WTC11 (cell line): ENCODE data around the gene NECTIN2. TPM values are rescaled to one million over a fixed set of nuclear protein-coding genes. Genes with fewer than 3 reads are reported as not detected.
"Not testable (repeated sequence)": the region's sequence is repeated elsewhere in the genome, so short reads cannot be mapped to it uniquely, and the experiment has no call there.

ENCODE experiments used
- ATAC-seq: fragments of 200-7000 bp; cut with Tn5 transposase; 2 replicates; pipeline ENCODE4 v1.10.0; 2021; ENCODE audit warnings: mild to moderate bottlenecking, moderate library complexity
- CTCF ChIA-PET: fragments of 300-600 bp; sonication (Branson Sonifier 250); formaldehyde crosslinking; loops from one replicate; lab custom pipeline; 2021; ENCODE audit warnings: antibody characterized with exemption; lab: Charles Lee
- POLR2A ChIA-PET: fragments of 350-600 bp; sonication (Branson Sonifier 250); formaldehyde crosslinking; loops from one replicate; lab custom pipeline; 2021; ENCODE audit warnings: antibody characterized with exemption; lab: Charles Lee
- DNase-seq: peaks from one replicate; pipeline ENCODE4 v3.0.0; 2021; ENCODE audit warnings: low spot score
- H3K27ac Mint-ChIP-seq: 2 replicates; pipeline ENCODE4 v1.8.0; 2021; ENCODE audit warnings: mixed read lengths
- H3K27me3 Mint-ChIP-seq: 2 replicates; pipeline ENCODE4 v1.8.0; 2021; ENCODE audit warnings: low read depth, mild to moderate bottlenecking, moderate library complexity, mixed read lengths
- H3K36me3 Mint-ChIP-seq: 2 replicates; pipeline ENCODE4 v1.8.0; 2021; ENCODE audit warnings: mixed read lengths
- H3K4me1 Mint-ChIP-seq: 2 replicates; pipeline ENCODE4 v1.8.0; 2022; ENCODE audit warnings: mixed read lengths
- H3K4me3 Mint-ChIP-seq: 2 replicates; pipeline ENCODE4 v1.8.0; 2021; ENCODE audit warnings: mild to moderate bottlenecking, moderate library complexity, mixed read lengths
- H3K9me3 Mint-ChIP-seq: 2 replicates; pipeline ENCODE4 v1.8.0; 2021; ENCODE audit warnings: mixed read lengths
- ATF1 ChIP-seq: sonication (generic); formaldehyde crosslinking; IDR thresholded peaks from 2 replicates; pipeline ENCODE4 v1.8.1; 2023; ENCODE audit warnings: mild to moderate bottlenecking, moderate library complexity, missing genetic modification reagents
- CDX4 ChIP-seq: fragments of 250-450 bp; sonication (Bioruptor Pico); IDR thresholded peaks from 2 replicates; pipeline ENCODE4 v1.9.0; 2021; ENCODE audit warnings: moderate library complexity, mild to moderate bottlenecking, inconsistent platforms, borderline replicate concordance
- CREM ChIP-seq: sonication (generic); formaldehyde crosslinking; IDR thresholded peaks from 2 replicates; pipeline ENCODE4 v1.8.1; 2022; ENCODE audit warnings: mild to moderate bottlenecking, missing genetic modification reagents, moderate library complexity
- FOXK1 ChIP-seq: sonication (generic); formaldehyde crosslinking; IDR thresholded peaks from 2 replicates; pipeline ENCODE4 v1.8.0; 2022; ENCODE audit warnings: mild to moderate bottlenecking, moderate library complexity, missing genetic modification reagents
- JUN ChIP-seq: sonication (generic); formaldehyde crosslinking; IDR thresholded peaks from 2 replicates; pipeline ENCODE4 v1.8.0; 2023; ENCODE audit warnings: mild to moderate bottlenecking, missing genetic modification reagents
- NFE2L1 ChIP-seq: sonication (generic); formaldehyde crosslinking; IDR thresholded peaks from 2 replicates; pipeline ENCODE4 v1.8.1; 2023; ENCODE audit warnings: missing genetic modification reagents
- NR1H2 ChIP-seq: sonication (generic); formaldehyde crosslinking; IDR thresholded peaks from 2 replicates; pipeline ENCODE4 v1.9.0; 2021; ENCODE audit warnings: mild to moderate bottlenecking, moderate library complexity, missing genetic modification reagents
- RELA ChIP-seq: sonication (generic); formaldehyde crosslinking; IDR thresholded peaks from 2 replicates; pipeline ENCODE4 v1.8.1; 2022; ENCODE audit warnings: missing genetic modification reagents, mild to moderate bottlenecking, borderline replicate concordance
- RORB ChIP-seq: fragments of 250-450 bp; sonication (Bioruptor Pico); IDR thresholded peaks from 2 replicates; pipeline ENCODE4 v1.9.0; 2021; ENCODE audit warnings: mild to moderate bottlenecking
- SMAD4 ChIP-seq: sonication (generic); formaldehyde crosslinking; IDR thresholded peaks from 2 replicates; pipeline ENCODE4 v1.8.0; 2022; ENCODE audit warnings: mild to moderate bottlenecking, missing genetic modification reagents
- SOX15 ChIP-seq: fragments of 250-450 bp; sonication (Bioruptor Pico); IDR thresholded peaks from 2 replicates; pipeline ENCODE4 v1.9.0; 2021; ENCODE audit warnings: mild to moderate bottlenecking
- TEAD1 ChIP-seq: sonication (generic); formaldehyde crosslinking; IDR thresholded peaks from 2 replicates; pipeline ENCODE4 v1.8.0; 2022; ENCODE audit warnings: mild to moderate bottlenecking, missing genetic modification reagents
- ZNF396 ChIP-seq: fragments of 250-450 bp; sonication (Bioruptor Pico); IDR thresholded peaks from 2 replicates; pipeline ENCODE4 v1.8.0; 2021; ENCODE audit warnings: mild to moderate bottlenecking, moderate library complexity, borderline replicate concordance
- ZNF425 ChIP-seq: fragments of 250-450 bp; sonication (Bioruptor Pico); conservative IDR thresholded peaks from 2 replicates; pipeline ENCODE4 v1.9.0; 2021; ENCODE audit warnings: mild to moderate bottlenecking
- ZNF671 ChIP-seq: fragments of 250-450 bp; sonication (Bioruptor Pico); IDR thresholded peaks from 2 replicates; pipeline ENCODE4 v1.8.0; 2021; ENCODE audit warnings: mild to moderate bottlenecking
- total RNA-seq: library from RNA; stranded (reverse); gene quantifications from 3 replicates; pipeline ENCODE4 v1.2.3, GENCODE V29; 2021
- TF ChIP-seq, protein P1 (sequence below): sonication (generic); formaldehyde crosslinking; IDR thresholded peaks from 2 replicates; pipeline ENCODE4 v1.8.0; 2023; ENCODE audit warnings: missing genetic modification reagents
- TF ChIP-seq, protein P2 (sequence below): fragments of 250-450 bp; sonication (Bioruptor Pico); IDR thresholded peaks from 2 replicates; pipeline ENCODE4 v2.1.2; 2022; ENCODE audit warnings: mild to moderate bottlenecking, moderate library complexity
- TF ChIP-seq, protein P3 (sequence below): sonication (generic); formaldehyde crosslinking; IDR thresholded peaks from 2 replicates; pipeline ENCODE4 v1.8.1; 2022; ENCODE audit warnings: mild to moderate bottlenecking, moderate library complexity, missing genetic modification reagents
- TF ChIP-seq, protein P4 (sequence below): fragments of 200-600 bp; IDR thresholded peaks from 2 replicates; pipeline ENCODE4 v1.8.0; 2022; ENCODE audit warnings: antibody characterized with exemption
- TF ChIP-seq, protein P5 (sequence below): sonication (generic); formaldehyde crosslinking; IDR thresholded peaks from 2 replicates; pipeline ENCODE4 v1.8.1; 2022; ENCODE audit warnings: missing genetic modification reagents, borderline replicate concordance

NECTIN2 gene
- total RNA-seq, 1 experiment from 2014 or later = 170 TPM

GRCh38 chr19:44879309-44880065 is 33.4 kb downstream of the NECTIN2 start:
- Mint-ChIP-seq H3K4me1 (peaks cover 40% of the 10 kb centered on the region), H3K36me3 (peaks cover 34% of the 10 kb centered on the region), H3K27me3 (no peaks in the 10 kb centered on the region), H3K27ac (peak overlapping the region; percentile 64), H3K9me3 (no peaks in the 10 kb centered on the region), H3K4me3 (no peak overlapping the region)
- POLR2A ChIA-PET = interaction anchor here (0.6 kb wide), 1 partner anchor 10 kb away, joined by 8 read pairs; no protein-coding TSS in a partner anchor
- DNase-seq (peak; percentile 33), ATAC-seq (no peak)
- TF ChIP-seq, protein P1, sequence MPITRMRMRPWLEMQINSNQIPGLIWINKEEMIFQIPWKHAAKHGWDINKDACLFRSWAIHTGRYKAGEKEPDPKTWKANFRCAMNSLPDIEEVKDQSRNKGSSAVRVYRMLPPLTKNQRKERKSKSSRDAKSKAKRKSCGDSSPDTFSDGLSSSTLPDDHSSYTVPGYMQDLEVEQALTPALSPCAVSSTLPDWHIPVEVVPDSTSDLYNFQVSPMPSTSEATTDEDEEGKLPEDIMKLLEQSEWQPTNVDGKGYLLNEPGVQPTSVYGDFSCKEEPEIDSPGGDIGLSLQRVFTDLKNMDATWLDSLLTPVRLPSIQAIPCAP (CRISPR knock-in tag) = no peak
- CTCF ChIA-PET = no interaction called here

DNA sequence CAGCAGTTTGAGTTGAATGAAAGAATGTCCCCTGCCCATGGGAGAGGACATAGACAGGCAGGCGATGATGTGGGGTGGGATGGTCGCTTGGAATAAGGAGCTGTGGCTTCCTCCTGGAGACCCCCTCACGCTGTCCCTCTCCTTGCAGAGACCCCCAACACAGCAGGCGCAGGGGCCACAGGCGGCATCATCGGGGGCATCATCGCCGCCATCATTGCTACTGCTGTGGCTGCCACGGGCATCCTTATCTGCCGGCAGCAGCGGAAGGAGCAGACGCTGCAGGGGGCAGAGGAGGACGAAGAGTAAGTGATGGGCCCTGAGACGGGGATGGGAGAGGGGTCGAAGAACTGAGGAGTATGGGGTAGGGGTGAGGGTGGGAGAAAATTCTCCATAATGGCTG is 36.0 kb downstream of the NECTIN2 start:
- POLR2A ChIA-PET = interaction anchor here (0.8 kb wide), 1 partner anchor 33 kb away, joined by 3 read pairs; no protein-coding TSS in a partner anchor
- DNase-seq (no peak), ATAC-seq (no peak)
- CTCF ChIA-PET = interaction anchor here (0.9 kb wide), 1 partner anchor 70 kb away, joined by 3 read pairs; no protein-coding TSS in a partner anchor
- H3K27me3 Mint-ChIP-seq = no peaks in the 10 kb centered on the region
- H3K4me1 Mint-ChIP-seq = peaks cover 30% of the 10 kb centered on the region
- H3K27ac Mint-ChIP-seq = peak overlapping the region; percentile 17; the same call in 1 of the 2 replicates
- H3K9me3 Mint-ChIP-seq = no peaks in the 10 kb centered on the region
- TF ChIP-seq JUN (CRISPR knock-in tag) (no peak), ATF1 (no peak), CDX4 (CRISPR knock-in tag) (no peak), SMAD4 (CRISPR knock-in tag) (no peak), FOXK1 (CRISPR knock-in tag) (no peak), NFE2L1 (CRISPR knock-in tag) (no peak), CREM (CRISPR knock-in tag) (no peak), SOX15 (CRISPR knock-in tag) (no peak), RELA (no peak), TEAD1 (CRISPR knock-in tag) (no peak), ZNF425 (CRISPR knock-in tag) (no peak), RORB (CRISPR knock-in tag) (no peak), ZNF396 (CRISPR knock-in tag) (no peak), NR1H2 (CRISPR knock-in tag) (no peak), ZNF671 (no peak)
- TF ChIP-seq, protein P2, sequence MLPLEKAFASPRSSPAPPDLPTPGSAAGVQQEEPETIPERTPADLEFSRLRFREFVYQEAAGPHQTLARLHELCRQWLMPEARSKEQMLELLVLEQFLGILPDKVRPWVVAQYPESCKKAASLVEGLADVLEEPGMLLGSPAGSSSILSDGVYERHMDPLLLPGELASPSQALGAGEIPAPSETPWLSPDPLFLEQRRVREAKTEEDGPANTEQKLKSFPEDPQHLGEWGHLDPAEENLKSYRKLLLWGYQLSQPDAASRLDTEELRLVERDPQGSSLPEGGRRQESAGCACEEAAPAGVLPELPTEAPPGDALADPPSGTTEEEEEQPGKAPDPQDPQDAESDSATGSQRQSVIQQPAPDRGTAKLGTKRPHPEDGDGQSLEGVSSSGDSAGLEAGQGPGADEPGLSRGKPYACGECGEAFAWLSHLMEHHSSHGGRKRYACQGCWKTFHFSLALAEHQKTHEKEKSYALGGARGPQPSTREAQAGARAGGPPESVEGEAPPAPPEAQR (CRISPR knock-in tag) = no peak
- TF ChIP-seq, protein P3, sequence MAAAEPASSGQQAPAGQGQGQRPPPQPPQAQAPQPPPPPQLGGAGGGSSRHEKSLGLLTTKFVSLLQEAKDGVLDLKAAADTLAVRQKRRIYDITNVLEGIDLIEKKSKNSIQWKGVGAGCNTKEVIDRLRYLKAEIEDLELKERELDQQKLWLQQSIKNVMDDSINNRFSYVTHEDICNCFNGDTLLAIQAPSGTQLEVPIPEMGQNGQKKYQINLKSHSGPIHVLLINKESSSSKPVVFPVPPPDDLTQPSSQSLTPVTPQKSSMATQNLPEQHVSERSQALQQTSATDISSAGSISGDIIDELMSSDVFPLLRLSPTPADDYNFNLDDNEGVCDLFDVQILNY (CRISPR knock-in tag) = no peak
- TF ChIP-seq, protein P4, sequence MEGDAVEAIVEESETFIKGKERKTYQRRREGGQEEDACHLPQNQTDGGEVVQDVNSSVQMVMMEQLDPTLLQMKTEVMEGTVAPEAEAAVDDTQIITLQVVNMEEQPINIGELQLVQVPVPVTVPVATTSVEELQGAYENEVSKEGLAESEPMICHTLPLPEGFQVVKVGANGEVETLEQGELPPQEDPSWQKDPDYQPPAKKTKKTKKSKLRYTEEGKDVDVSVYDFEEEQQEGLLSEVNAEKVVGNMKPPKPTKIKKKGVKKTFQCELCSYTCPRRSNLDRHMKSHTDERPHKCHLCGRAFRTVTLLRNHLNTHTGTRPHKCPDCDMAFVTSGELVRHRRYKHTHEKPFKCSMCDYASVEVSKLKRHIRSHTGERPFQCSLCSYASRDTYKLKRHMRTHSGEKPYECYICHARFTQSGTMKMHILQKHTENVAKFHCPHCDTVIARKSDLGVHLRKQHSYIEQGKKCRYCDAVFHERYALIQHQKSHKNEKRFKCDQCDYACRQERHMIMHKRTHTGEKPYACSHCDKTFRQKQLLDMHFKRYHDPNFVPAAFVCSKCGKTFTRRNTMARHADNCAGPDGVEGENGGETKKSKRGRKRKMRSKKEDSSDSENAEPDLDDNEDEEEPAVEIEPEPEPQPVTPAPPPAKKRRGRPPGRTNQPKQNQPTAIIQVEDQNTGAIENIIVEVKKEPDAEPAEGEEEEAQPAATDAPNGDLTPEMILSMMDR = no peak
- TF ChIP-seq, protein P5, sequence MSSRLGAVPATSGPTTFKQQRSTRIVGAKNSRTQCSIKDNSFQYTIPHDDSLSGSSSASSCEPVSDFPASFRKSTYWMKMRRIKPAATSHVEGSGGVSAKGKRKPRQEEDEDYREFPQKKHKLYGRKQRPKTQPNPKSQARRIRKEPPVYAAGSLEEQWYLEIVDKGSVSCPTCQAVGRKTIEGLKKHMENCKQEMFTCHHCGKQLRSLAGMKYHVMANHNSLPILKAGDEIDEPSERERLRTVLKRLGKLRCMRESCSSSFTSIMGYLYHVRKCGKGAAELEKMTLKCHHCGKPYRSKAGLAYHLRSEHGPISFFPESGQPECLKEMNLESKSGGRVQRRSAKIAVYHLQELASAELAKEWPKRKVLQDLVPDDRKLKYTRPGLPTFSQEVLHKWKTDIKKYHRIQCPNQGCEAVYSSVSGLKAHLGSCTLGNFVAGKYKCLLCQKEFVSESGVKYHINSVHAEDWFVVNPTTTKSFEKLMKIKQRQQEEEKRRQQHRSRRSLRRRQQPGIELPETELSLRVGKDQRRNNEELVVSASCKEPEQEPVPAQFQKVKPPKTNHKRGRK (CRISPR knock-in tag) = no peak
- H3K4me3 Mint-ChIP-seq = no peak overlapping the region
- H3K36me3 Mint-ChIP-seq = peaks cover 25% of the 10 kb centered on the region

- not testable (repeated sequence) for H3K9me3 Mint-ChIP-seq, H3K27me3 Mint-ChIP-seq, ATAC-seq, DNase-seq, H3K4me3 Mint-ChIP-seq
- H3K4me1 Mint-ChIP-seq = peaks cover 25% of the 10 kb centered on the region
- ChIA-PET POLR2A (interaction anchor here (0.6 kb wide), 1 partner anchor 11 kb away, joined by 3 read pairs; no protein-coding TSS in a partner anchor), CTCF (interaction anchor here (0.9 kb wide), 1 partner anchor 69 kb away, joined by 3 read pairs; no protein-coding TSS in a partner anchor)
- H3K36me3 Mint-ChIP-seq = peaks cover 30% of the 10 kb centered on the region
- peak overlapping the region; percentile 19 for H3K27ac Mint-ChIP-seq
Measured at GRCh38 chr19:44882619-44883397, 36.7 kb downstream of the NECTIN2 start.
